NT2/D1 (cell line): Measurements from ENCODE around the gene KCNA5.

ENCODE experiments used
- DNase-seq: peaks from one replicate; pipeline ENCODE4 v3.0.0-alpha.2; 2011; ENCODE audit warnings: low read depth, low spot score
- H3K27me3 ChIP-seq: 2 replicates; pipeline ENCODE4 v1.6.0; 2011; ENCODE audit warnings: mild to moderate bottlenecking; ENCODE audit not compliant: insufficient read length, insufficient read depth
- H3K36me3 ChIP-seq: 2 replicates; pipeline ENCODE4 v1.6.1; 2011; ENCODE audit warnings: mild to moderate bottlenecking, low read length, mixed read lengths; ENCODE audit not compliant: insufficient read depth, insufficient read length
- H3K4me1 ChIP-seq: 2 replicates; pipeline ENCODE4 v1.5.1; 2011; ENCODE audit not compliant: insufficient read depth, insufficient read length
- H3K4me3 ChIP-seq: 2 replicates; pipeline ENCODE4 v1.5.1; 2011; ENCODE audit warnings: low read depth; ENCODE audit not compliant: insufficient read length
- H3K9ac ChIP-seq: 2 replicates; pipeline ENCODE4 v1.6.0; 2011; ENCODE audit warnings: low read depth; ENCODE audit not compliant: insufficient read length
- H3K9me3 ChIP-seq: 2 replicates; pipeline ENCODE4 v1.5.1; 2011; ENCODE audit warnings: mild to moderate bottlenecking, low read length; ENCODE audit not compliant: insufficient read depth
- SUZ12 ChIP-seq: IDR thresholded peaks from 2 replicates; pipeline ENCODE4 v1.6.1; 2011; ENCODE audit not compliant: insufficient read length, insufficient read depth; ENCODE audit errors: extremely low read depth
- YY1 ChIP-seq: IDR thresholded peaks from 2 replicates; pipeline ENCODE4 v1.6.1; 2011; ENCODE audit not compliant: insufficient read length, insufficient read depth
- ZNF274 ChIP-seq: IDR thresholded peaks from 2 replicates; pipeline ENCODE4 v1.6.1; 2011; ENCODE audit warnings: mild to moderate bottlenecking, low read depth, low read length

KCNA5 gene

DNA sequence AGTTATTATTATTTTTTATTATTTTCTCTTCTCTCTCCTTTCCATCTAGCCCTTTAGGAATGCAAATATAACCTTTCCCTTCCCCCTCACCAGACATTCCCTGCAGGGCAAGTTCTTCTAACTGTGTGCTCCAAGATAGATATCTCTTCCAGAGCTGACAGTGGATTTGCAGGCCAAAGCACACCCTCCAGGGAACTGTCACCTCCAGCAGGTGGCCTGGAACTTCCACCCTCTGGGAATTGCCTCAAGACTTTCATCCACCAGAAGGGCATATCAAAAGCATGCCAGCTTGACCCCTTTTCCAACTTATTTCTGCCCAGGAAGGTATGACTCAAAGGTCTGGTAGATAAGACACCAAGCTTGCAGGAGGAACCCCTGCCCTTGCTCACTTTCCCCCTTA lies 13.6 kb upstream of the KCNA5 start:
- peaks cover 9% of the 10 kb centered on the region for H3K4me1 ChIP-seq
- H3K36me3 ChIP-seq: no peaks in the 10 kb centered on the region
- H3K4me3 ChIP-seq: no peak overlapping the region
- DNase-seq: no peak
- H3K9me3 ChIP-seq: peaks cover 17% of the 10 kb centered on the region; the same call in 1 of the 2 replicates
- no peak overlapping the region for H3K9ac ChIP-seq
- H3K27me3 ChIP-seq: peaks cover 2% of the 10 kb centered on the region
- TF ChIP-seq ZNF274 (no peak), YY1 (no peak), SUZ12 (no peak)

DNA sequence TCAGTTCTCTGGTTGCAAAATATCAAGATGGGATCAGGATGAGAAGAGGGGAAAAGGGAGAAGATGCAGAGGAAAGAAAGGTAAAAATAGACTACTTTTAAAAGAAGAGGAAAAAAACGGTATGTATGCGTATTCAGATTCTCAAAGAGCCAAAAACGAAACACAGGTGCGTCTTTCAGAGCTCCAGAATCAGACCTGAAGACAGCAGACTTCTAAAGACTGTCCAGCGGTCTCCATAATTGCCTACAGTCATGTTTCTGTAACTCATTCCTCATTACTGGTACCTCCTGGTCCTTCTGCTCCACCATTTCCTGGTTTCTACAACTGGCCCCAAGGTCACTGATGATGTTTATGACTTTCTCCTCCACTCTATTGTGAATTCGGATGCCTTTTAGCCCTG lies 12.4 kb upstream of the KCNA5 start:
- peaks cover 17% of the 10 kb centered on the region; the same call in 1 of the 2 replicates for H3K9me3 ChIP-seq
- peaks cover 9% of the 10 kb centered on the region for H3K4me1 ChIP-seq
- TF ChIP-seq ZNF274: no peak
- TF ChIP-seq YY1: no peak
- TF ChIP-seq SUZ12: no peak
- no peak overlapping the region for H3K9ac ChIP-seq
- no peak for DNase-seq
- H3K27me3 ChIP-seq: no peaks in the 10 kb centered on the region
- no peak overlapping the region for H3K4me3 ChIP-seq
- H3K36me3 ChIP-seq: no peaks in the 10 kb centered on the region

DNA sequence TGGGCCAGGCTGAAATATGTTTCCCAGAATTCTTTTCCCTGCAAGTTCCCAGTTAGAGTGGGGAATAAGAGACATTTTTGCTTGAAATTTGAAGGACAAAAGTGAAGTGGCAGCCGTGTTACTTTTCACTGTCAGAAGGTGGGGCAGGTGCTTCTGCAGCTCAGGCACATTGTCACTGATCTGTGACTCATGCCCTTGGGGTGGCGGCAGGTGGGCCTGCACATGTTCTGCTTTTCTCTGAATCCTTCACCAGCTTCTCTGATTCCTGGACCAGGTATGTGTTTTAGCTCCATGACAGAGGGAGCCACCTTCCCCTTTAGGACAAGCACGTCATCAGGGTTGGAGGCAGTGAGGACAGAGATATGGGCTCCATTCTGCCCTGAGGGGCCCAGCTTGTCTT lies 11.7 kb upstream of the KCNA5 start:
- H3K4me1 ChIP-seq: peaks cover 8% of the 10 kb centered on the region
- H3K4me3 ChIP-seq: no peak overlapping the region
- DNase-seq: no peak
- H3K27me3 ChIP-seq: no peaks in the 10 kb centered on the region
- no peaks in the 10 kb centered on the region for H3K36me3 ChIP-seq
- H3K9me3 ChIP-seq: peaks cover 17% of the 10 kb centered on the region; the same call in 1 of the 2 replicates
- TF ChIP-seq ZNF274 (no peak), SUZ12 (no peak), YY1 (no peak)
- no peak overlapping the region for H3K9ac ChIP-seq

DNA sequence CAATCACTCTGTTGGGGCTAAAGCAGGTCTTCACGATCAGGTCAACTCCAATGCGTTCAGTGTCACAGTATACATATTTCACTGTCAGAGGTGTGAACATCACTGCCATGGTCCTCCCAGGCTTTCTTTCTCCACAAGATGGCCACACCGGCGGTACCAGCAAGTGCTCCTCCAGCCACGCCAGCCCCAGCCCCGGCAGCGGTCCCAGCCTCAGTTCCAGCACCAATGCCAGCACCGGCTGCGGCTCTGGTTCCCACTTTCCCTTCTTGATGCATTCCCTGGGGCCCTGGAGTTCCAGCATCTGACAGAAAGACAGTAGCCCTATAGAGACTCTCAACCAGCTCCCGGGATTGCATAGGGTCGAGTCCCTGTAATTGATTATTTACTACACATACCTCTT lies 10.9 kb upstream of the KCNA5 start:
- TF ChIP-seq SUZ12: no peak
- no peak for TF ChIP-seq YY1
- no peak for TF ChIP-seq ZNF274
- H3K36me3 ChIP-seq: no peaks in the 10 kb centered on the region
- H3K9ac ChIP-seq: no peak overlapping the region
- H3K4me1 ChIP-seq: peaks cover 6% of the 10 kb centered on the region
- H3K27me3 ChIP-seq: no peaks in the 10 kb centered on the region
- H3K4me3 ChIP-seq: no peak overlapping the region
- DNase-seq: no peak
- H3K9me3 ChIP-seq: peaks cover 17% of the 10 kb centered on the region; the same call in 1 of the 2 replicates

DNA sequence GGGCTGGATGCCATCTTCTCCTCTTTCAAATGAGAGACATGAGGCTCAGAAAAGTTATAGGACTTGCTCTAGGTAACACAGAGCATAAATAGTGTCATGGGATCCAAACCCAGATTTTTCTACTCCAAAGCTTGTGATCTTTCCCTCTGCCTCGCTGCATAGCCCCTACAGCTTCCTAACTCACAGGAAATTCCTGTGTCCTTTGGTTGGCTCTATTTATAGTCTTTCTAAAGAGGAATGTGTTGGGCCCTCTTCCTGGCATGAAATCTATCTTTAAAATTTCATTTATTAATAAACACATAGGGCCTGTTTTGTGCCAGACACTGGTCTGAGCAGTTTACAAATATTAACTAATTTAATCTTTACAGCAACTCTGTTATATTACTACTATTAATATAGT lies 9.8 kb upstream of the KCNA5 start:
- Histone ChIP-seq H3K4me1 (peaks cover 6% of the 10 kb centered on the region), H3K36me3 (no peaks in the 10 kb centered on the region), H3K27me3 (no peaks in the 10 kb centered on the region), H3K4me3 (no peak overlapping the region), H3K9me3 (peaks cover 17% of the 10 kb centered on the region; the same call in 1 of the 2 replicates), H3K9ac (no peak overlapping the region)
- TF ChIP-seq SUZ12 (no peak), YY1 (no peak), ZNF274 (no peak)
- no peak for DNase-seq

DNA sequence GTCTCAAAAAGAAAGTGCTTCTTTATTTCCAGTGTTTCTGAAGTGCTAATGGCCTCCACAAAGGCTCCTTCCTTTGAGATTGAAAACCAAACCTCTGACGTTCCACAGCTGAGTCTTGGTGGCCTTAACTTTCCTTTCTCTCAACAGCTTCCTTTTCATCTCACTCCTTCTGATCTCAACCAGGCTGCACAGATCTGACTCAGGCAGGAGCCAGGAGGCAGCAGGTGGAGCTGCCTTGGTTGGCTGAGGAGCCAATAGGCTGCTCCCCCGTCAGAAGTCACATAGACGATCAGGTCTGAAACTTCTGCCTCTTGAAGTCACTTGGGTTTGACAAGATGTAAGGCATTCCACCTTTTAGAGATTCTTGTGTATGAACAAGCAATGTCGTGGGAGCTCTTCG lies 9.1 kb upstream of the KCNA5 start:
- H3K4me3 ChIP-seq: no peak overlapping the region
- H3K36me3 ChIP-seq: no peaks in the 10 kb centered on the region
- peaks cover 2% of the 10 kb centered on the region for H3K27me3 ChIP-seq
- no peak for TF ChIP-seq SUZ12
- TF ChIP-seq YY1: no peak
- TF ChIP-seq ZNF274: no peak
- H3K9ac ChIP-seq: no peak overlapping the region
- H3K9me3 ChIP-seq: peaks cover 17% of the 10 kb centered on the region; the same call in 1 of the 2 replicates
- no peak for DNase-seq
- H3K4me1 ChIP-seq: peaks cover 6% of the 10 kb centered on the region

DNA sequence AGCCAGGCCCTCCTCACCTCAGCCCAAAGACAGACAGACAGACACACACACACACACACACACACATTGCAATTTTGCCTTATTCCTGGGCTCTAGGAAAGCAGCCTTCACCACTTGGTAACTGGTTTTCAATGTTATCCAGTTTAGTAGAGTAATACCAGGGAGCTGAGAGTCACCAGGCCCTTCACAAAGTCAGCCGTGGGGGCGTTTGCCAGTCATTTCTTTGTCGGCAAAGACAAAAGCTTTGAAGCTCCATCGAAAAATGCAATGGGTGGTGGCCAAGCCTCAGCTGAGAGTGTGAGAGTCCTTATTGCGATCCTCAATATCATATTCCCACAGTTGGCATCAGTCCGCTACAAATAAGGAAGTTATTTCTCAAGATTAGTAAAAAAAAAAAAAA lies 8.1 kb upstream of the KCNA5 start:
- DNase-seq: no peak
- Histone ChIP-seq H3K9me3 (peaks cover 17% of the 10 kb centered on the region; the same call in 1 of the 2 replicates), H3K9ac (no peak overlapping the region), H3K4me1 (peaks cover 6% of the 10 kb centered on the region), H3K4me3 (no peak overlapping the region), H3K27me3 (peaks cover 10% of the 10 kb centered on the region), H3K36me3 (no peaks in the 10 kb centered on the region)
- TF ChIP-seq SUZ12: no peak
- no peak for TF ChIP-seq ZNF274
- no peak for TF ChIP-seq YY1
